Cardiac fibroblast (primary cell): Measurements from ENCODE around the gene ADARB2.

Experiments used
- DNase-seq, 2 donors: peaks; one replicate each; pipeline versions ENCODE4 v3.0.0 to v3.0.0-alpha.2; 2010; ENCODE audit warnings: low read depth in 2 of 2
- H3K4me3 ChIP-seq, 2 donors: replicated peaks in 1 of 2; 1 replicate in 1 of 2; 2 replicates in 1 of 2; pipeline ENCODE4 v1.5.1; 2011; ENCODE audit warnings: low read depth in 2 of 2, low read length in 2 of 2, mild to moderate bottlenecking in 2 of 2, moderate library complexity in 1 of 2
- CTCF ChIP-seq: IDR thresholded peaks from one replicate; pipeline ENCODE4 v1.5.1; 2011; ENCODE audit warnings: low read depth, mild to moderate bottlenecking, low read length, inconsistent platforms

ADARB2 gene

GRCh38 chr10:1529806-1530413 is 207.4 kb downstream of the ADARB2 start:
- H3K4me3 ChIP-seq: no peak overlapping the region
- TF ChIP-seq CTCF: no peak
- no peak for DNase-seq

GRCh38 chr10:1527951-1528350 is 209.4 kb downstream of the ADARB2 start:
- TF ChIP-seq CTCF: no peak
- H3K4me3 ChIP-seq: no peak overlapping the region
- DNase-seq: no peak

- DNase-seq: no peak
- TF ChIP-seq CTCF: no peak
- H3K4me3 ChIP-seq: no peak overlapping the region
Observed at GRCh38 chr10:1526436-1527055, 210.8 kb downstream of the ADARB2 start.

GRCh38 chr10:1525354-1526162 is 211.8 kb downstream of the ADARB2 start:
- DNase-seq: no peak
- no peak overlapping the region for H3K4me3 ChIP-seq
- no peak for TF ChIP-seq CTCF

- no peak for DNase-seq
- H3K4me3 ChIP-seq: no peak overlapping the region
- TF ChIP-seq CTCF: no peak
Observed at GRCh38 chr10:1524540-1524939, 212.8 kb downstream of the ADARB2 start.

- H3K4me3 ChIP-seq: no peak overlapping the region
- TF ChIP-seq CTCF: no peak
- no peak for DNase-seq
Observed at GRCh38 chr10:1523221-1523620, 214.1 kb downstream of the ADARB2 start.
